SK-N-SH treated with all-trans-retinoic acid at 6 μM for 48 hours (cell line): ENCODE measurements around the gene DENND1A.

Experiments
- ATAC-seq: fragments of 200-7000 bp; cut with Tn5 transposase; 3 replicates; pipeline ENCODE4 v1.9.1; 2020; ENCODE audit warnings: mild to moderate bottlenecking, moderate library complexity
- ARNTL ChIP-seq: fragments of 450-650 bp; formaldehyde crosslinking; IDR thresholded peaks from 2 replicates; pipeline ENCODE4 v1.5.0; 2020; ENCODE audit warnings: low read depth, mild to moderate bottlenecking, moderate library complexity, borderline replicate concordance
- BACH2 ChIP-seq: fragments of 250-450 bp; sonication (Bioruptor Pico); IDR thresholded peaks from 2 replicates; pipeline ENCODE4 v1.9.0; 2021; ENCODE audit warnings: mild to moderate bottlenecking, borderline replicate concordance
- CREB5 ChIP-seq: fragments of 250-450 bp; sonication (Bioruptor Pico); IDR thresholded peaks from 2 replicates; pipeline ENCODE4 v1.5.1; 2020; ENCODE audit warnings: low read depth, mild to moderate bottlenecking, moderate library complexity
- CSDC2 ChIP-seq: fragments of 250-450 bp; sonication (Bioruptor Pico); IDR thresholded peaks from 2 replicates; pipeline ENCODE4 v1.5.0; 2020; ENCODE audit warnings: mild to moderate bottlenecking, moderate library complexity
- CSRNP3 ChIP-seq: fragments of 250-450 bp; sonication (Bioruptor Pico); IDR thresholded peaks from 2 replicates; pipeline ENCODE4 v1.5.1; 2021; ENCODE audit warnings: mild to moderate bottlenecking, moderate library complexity
- ESRRG ChIP-seq: fragments of 250-450 bp; sonication (Bioruptor Pico); IDR thresholded peaks from 2 replicates; pipeline ENCODE4 v1.6.1; 2021; ENCODE audit warnings: mild to moderate bottlenecking
- GLIS3 ChIP-seq: fragments of 250-450 bp; sonication (Bioruptor Pico); IDR thresholded peaks from 2 replicates; pipeline ENCODE4 v1.5.0; 2020; ENCODE audit warnings: mild to moderate bottlenecking, moderate library complexity
- ISL1 ChIP-seq: fragments of 250-450 bp; sonication (Bioruptor Pico); IDR thresholded peaks from 2 replicates; pipeline ENCODE4 v2.1.2; 2022; ENCODE audit warnings: mild to moderate bottlenecking, moderate library complexity
- OSR1 ChIP-seq: fragments of 250-450 bp; sonication (Bioruptor Pico); IDR thresholded peaks from 2 replicates; pipeline ENCODE4 v1.8.0; 2022; ENCODE audit warnings: moderate library complexity, mild to moderate bottlenecking, inconsistent platforms
- POU6F1 ChIP-seq: fragments of 250-450 bp; sonication (Bioruptor Pico); IDR thresholded peaks from 2 replicates; pipeline ENCODE4 v1.8.0; 2021; ENCODE audit warnings: low read depth, mild to moderate bottlenecking, moderate library complexity, borderline replicate concordance
- PPARA ChIP-seq: fragments of 250-450 bp; sonication (Bioruptor Pico); IDR thresholded peaks from 2 replicates; pipeline ENCODE4 v1.5.0; 2020; ENCODE audit warnings: mild to moderate bottlenecking, borderline replicate concordance
- RARB ChIP-seq: fragments of 250-450 bp; sonication (Bioruptor Pico); IDR thresholded peaks from 2 replicates; pipeline ENCODE4 v1.8.0; 2021; ENCODE audit warnings: mild to moderate bottlenecking, moderate library complexity
- SNAI2 ChIP-seq: fragments of 250-450 bp; sonication (Bioruptor Pico); IDR thresholded peaks from 2 replicates; pipeline ENCODE4 v1.5.0; 2020; ENCODE audit warnings: mild to moderate bottlenecking, moderate library complexity
- TCF4 ChIP-seq: fragments of 250-450 bp; sonication (Bioruptor Pico); IDR thresholded peaks from 2 replicates; pipeline ENCODE4 v1.8.0; 2021; ENCODE audit warnings: mild to moderate bottlenecking, moderate library complexity, borderline replicate concordance
- TOX ChIP-seq: fragments of 250-450 bp; sonication (Bioruptor Pico); IDR thresholded peaks from 2 replicates; pipeline ENCODE4 v1.8.0; 2021; ENCODE audit warnings: mild to moderate bottlenecking, moderate library complexity, borderline replicate concordance
- TSHZ2 ChIP-seq: fragments of 250-450 bp; sonication (Bioruptor Pico); IDR thresholded peaks from 2 replicates; pipeline ENCODE4 v1.5.0; 2020; ENCODE audit warnings: mild to moderate bottlenecking, moderate library complexity
- ZC3H10 ChIP-seq: fragments of 250-450 bp; sonication (Bioruptor Pico); IDR thresholded peaks from 2 replicates; pipeline ENCODE4 v1.5.1; 2021; ENCODE audit warnings: mild to moderate bottlenecking, moderate library complexity
- ZFP3 ChIP-seq: fragments of 250-450 bp; sonication (Bioruptor Pico); IDR thresholded peaks from 2 replicates; pipeline ENCODE4 v1.5.0; 2020; ENCODE audit warnings: mild to moderate bottlenecking, moderate library complexity
- ZFP30 ChIP-seq: fragments of 450-650 bp; formaldehyde crosslinking; IDR thresholded peaks from 2 replicates; pipeline ENCODE4 v1.5.0; 2022; ENCODE audit warnings: mild to moderate bottlenecking, moderate library complexity
- ZNF565 ChIP-seq: fragments of 450-650 bp; formaldehyde crosslinking; conservative IDR thresholded peaks from 2 replicates; pipeline ENCODE4 v1.5.0; 2020; ENCODE audit warnings: low read depth, mild to moderate bottlenecking, moderate library complexity
- ZNF70 ChIP-seq: fragments of 450-650 bp; formaldehyde crosslinking; IDR thresholded peaks from 2 replicates; pipeline ENCODE4 v1.5.0; 2020; ENCODE audit warnings: mild to moderate bottlenecking, moderate library complexity
- ZNF8 ChIP-seq: fragments of 450-650 bp; formaldehyde crosslinking; IDR thresholded peaks from 2 replicates; pipeline ENCODE4 v1.5.0; 2020; ENCODE audit warnings: mild to moderate bottlenecking, moderate library complexity

Gene DENND1A

GRCh38 chr9:123390337-123391135 is 539.4 kb downstream of the DENND1A start:
- no peak for ATAC-seq
- TF ChIP-seq OSR1 (CRISPR knock-in tag) (no peak), POU6F1 (CRISPR knock-in tag) (no peak), CSRNP3 (CRISPR knock-in tag) (no peak), ZFP3 (CRISPR knock-in tag) (no peak), ISL1 (CRISPR knock-in tag) (no peak), TOX (CRISPR knock-in tag) (no peak), ZC3H10 (no peak), CREB5 (CRISPR knock-in tag) (no peak), PPARA (CRISPR knock-in tag) (no peak), SNAI2 (CRISPR knock-in tag) (no peak), ARNTL (no peak), TSHZ2 (CRISPR knock-in tag) (no peak), TCF4 (CRISPR knock-in tag) (no peak), ZNF8 (CRISPR knock-in tag) (no peak), ESRRG (CRISPR knock-in tag) (no peak), ZNF70 (CRISPR knock-in tag) (no peak), ZNF565 (CRISPR knock-in tag) (no peak), BACH2 (CRISPR knock-in tag) (no peak), CSDC2 (no peak), RARB (CRISPR knock-in tag) (no peak)

- TF ChIP-seq POU6F1 (CRISPR knock-in tag) (no peak), ZNF70 (CRISPR knock-in tag) (no peak), ARNTL (no peak)
- TF ChIP-seq, all 23 proteins: peak for 0
- ATAC-seq = no peak
These were observed 540.2 kb downstream of the DENND1A start for GRCh38 chr9:123389698-123390097.

- no peak for ATAC-seq
- TF ChIP-seq ZFP3 (CRISPR knock-in tag) (no peak), RARB (CRISPR knock-in tag) (no peak), TCF4 (CRISPR knock-in tag) (no peak), GLIS3 (CRISPR knock-in tag) (no peak), ZFP30 (CRISPR knock-in tag) (no peak), CSRNP3 (CRISPR knock-in tag) (no peak), ESRRG (CRISPR knock-in tag) (no peak), CSDC2 (no peak), ZNF565 (CRISPR knock-in tag) (no peak), POU6F1 (CRISPR knock-in tag) (no peak), PPARA (CRISPR knock-in tag) (no peak), ISL1 (CRISPR knock-in tag) (no peak), CREB5 (CRISPR knock-in tag) (no peak), ZNF70 (CRISPR knock-in tag) (no peak), BACH2 (CRISPR knock-in tag) (no peak), ZNF8 (CRISPR knock-in tag) (no peak), ARNTL (no peak)
These were observed 540.9 kb downstream of the DENND1A start for GRCh38 chr9:123389070-123389469.
